SK-N-SH treated with all-trans-retinoic acid at 6 μM for 48 hours (cell line): ENCODE results near the gene GBE1.

Experiments
- CSDC2 ChIP-seq: fragments of 250-450 bp; sonication (Bioruptor Pico); IDR thresholded peaks from 2 replicates; pipeline ENCODE4 v1.5.0; 2020; ENCODE audit warnings: mild to moderate bottlenecking, moderate library complexity
- PPARA ChIP-seq: fragments of 250-450 bp; sonication (Bioruptor Pico); IDR thresholded peaks from 2 replicates; pipeline ENCODE4 v1.5.0; 2020; ENCODE audit warnings: mild to moderate bottlenecking, borderline replicate concordance
- SNAI2 ChIP-seq: fragments of 250-450 bp; sonication (Bioruptor Pico); IDR thresholded peaks from 2 replicates; pipeline ENCODE4 v1.5.0; 2020; ENCODE audit warnings: mild to moderate bottlenecking, moderate library complexity
- TCF4 ChIP-seq: fragments of 250-450 bp; sonication (Bioruptor Pico); IDR thresholded peaks from 2 replicates; pipeline ENCODE4 v1.8.0; 2021; ENCODE audit warnings: mild to moderate bottlenecking, moderate library complexity, borderline replicate concordance
- ZC3H10 ChIP-seq: fragments of 250-450 bp; sonication (Bioruptor Pico); IDR thresholded peaks from 2 replicates; pipeline ENCODE4 v1.5.1; 2021; ENCODE audit warnings: mild to moderate bottlenecking, moderate library complexity
- ZFP30 ChIP-seq: fragments of 450-650 bp; formaldehyde crosslinking; IDR thresholded peaks from 2 replicates; pipeline ENCODE4 v1.5.0; 2022; ENCODE audit warnings: mild to moderate bottlenecking, moderate library complexity
- ZNF565 ChIP-seq: fragments of 450-650 bp; formaldehyde crosslinking; conservative IDR thresholded peaks from 2 replicates; pipeline ENCODE4 v1.5.0; 2020; ENCODE audit warnings: low read depth, mild to moderate bottlenecking, moderate library complexity
- ZNF70 ChIP-seq: fragments of 450-650 bp; formaldehyde crosslinking; IDR thresholded peaks from 2 replicates; pipeline ENCODE4 v1.5.0; 2020; ENCODE audit warnings: mild to moderate bottlenecking, moderate library complexity
- ZNF8 ChIP-seq: fragments of 450-650 bp; formaldehyde crosslinking; IDR thresholded peaks from 2 replicates; pipeline ENCODE4 v1.5.0; 2020; ENCODE audit warnings: mild to moderate bottlenecking, moderate library complexity
- TF ChIP-seq, protein P1 (sequence below): fragments of 250-450 bp; sonication (Bioruptor Pico); IDR thresholded peaks from 2 replicates; pipeline ENCODE4 v1.5.1; 2020; ENCODE audit warnings: low read depth, mild to moderate bottlenecking, moderate library complexity
- TF ChIP-seq, protein P2 (sequence below): fragments of 250-450 bp; sonication (Bioruptor Pico); IDR thresholded peaks from 2 replicates; pipeline ENCODE4 v1.8.0; 2020; ENCODE audit warnings: mild to moderate bottlenecking, moderate library complexity, borderline replicate concordance
- TF ChIP-seq, protein P3 (sequence below): fragments of 250-450 bp; sonication (Bioruptor Pico); IDR thresholded peaks from 2 replicates; pipeline ENCODE4 v1.8.0; 2021; ENCODE audit warnings: low read depth, mild to moderate bottlenecking, moderate library complexity, borderline replicate concordance

DNA sequence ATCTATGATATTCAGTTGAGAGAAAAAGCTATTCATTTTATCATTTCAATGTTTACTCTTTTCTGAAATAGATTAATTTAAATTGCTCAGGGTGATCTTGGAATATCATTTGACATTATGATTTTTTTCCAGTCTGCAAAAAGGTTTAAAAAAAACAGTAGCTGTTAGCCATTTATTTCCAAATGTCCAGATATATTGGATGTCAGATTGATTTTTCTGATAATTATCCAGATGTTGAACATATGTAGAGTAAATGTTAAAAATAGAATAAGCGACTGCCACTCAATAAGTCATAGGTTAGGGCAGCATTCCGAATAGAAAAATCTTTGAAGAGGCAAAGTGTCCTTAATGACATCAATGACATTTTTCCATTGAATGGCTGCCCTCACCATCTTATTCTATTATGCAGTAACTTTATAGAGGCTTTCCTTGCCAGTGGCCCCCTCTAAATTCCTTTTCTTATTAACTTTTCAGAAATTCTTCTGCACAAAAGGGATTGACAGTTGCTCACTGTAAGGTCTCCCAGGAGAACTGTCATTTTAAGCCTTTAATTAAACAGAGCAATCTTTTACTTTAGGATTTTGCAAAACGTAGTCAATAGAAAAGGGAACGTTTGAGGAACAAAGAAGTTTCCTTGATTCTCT is 316.5 kb downstream of the GBE1 start:
- TF ChIP-seq PPARA (CRISPR knock-in tag), result no peak
- TF ChIP-seq, protein P1, sequence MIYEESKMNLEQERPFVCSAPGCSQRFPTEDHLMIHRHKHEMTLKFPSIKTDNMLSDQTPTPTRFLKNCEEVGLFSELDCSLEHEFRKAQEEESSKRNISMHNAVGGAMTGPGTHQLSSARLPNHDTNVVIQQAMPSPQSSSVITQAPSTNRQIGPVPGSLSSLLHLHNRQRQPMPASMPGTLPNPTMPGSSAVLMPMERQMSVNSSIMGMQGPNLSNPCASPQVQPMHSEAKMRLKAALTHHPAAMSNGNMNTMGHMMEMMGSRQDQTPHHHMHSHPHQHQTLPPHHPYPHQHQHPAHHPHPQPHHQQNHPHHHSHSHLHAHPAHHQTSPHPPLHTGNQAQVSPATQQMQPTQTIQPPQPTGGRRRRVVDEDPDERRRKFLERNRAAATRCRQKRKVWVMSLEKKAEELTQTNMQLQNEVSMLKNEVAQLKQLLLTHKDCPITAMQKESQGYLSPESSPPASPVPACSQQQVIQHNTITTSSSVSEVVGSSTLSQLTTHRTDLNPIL (CRISPR knock-in tag), result no peak
- no peak for TF ChIP-seq ZC3H10
- no peak for TF ChIP-seq SNAI2 (CRISPR knock-in tag)
- TF ChIP-seq, protein P2, sequence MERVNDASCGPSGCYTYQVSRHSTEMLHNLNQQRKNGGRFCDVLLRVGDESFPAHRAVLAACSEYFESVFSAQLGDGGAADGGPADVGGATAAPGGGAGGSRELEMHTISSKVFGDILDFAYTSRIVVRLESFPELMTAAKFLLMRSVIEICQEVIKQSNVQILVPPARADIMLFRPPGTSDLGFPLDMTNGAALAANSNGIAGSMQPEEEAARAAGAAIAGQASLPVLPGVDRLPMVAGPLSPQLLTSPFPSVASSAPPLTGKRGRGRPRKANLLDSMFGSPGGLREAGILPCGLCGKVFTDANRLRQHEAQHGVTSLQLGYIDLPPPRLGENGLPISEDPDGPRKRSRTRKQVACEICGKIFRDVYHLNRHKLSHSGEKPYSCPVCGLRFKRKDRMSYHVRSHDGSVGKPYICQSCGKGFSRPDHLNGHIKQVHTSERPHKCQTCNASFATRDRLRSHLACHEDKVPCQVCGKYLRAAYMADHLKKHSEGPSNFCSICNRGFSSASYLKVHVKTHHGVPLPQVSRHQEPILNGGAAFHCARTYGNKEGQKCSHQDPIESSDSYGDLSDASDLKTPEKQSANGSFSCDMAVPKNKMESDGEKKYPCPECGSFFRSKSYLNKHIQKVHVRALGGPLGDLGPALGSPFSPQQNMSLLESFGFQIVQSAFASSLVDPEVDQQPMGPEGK (CRISPR knock-in tag), result no peak
- TF ChIP-seq ZNF565 (CRISPR knock-in tag), result no peak
- no peak for TF ChIP-seq ZFP30 (CRISPR knock-in tag)
- no peak for TF ChIP-seq ZNF70 (CRISPR knock-in tag)
- TF ChIP-seq, protein P3, sequence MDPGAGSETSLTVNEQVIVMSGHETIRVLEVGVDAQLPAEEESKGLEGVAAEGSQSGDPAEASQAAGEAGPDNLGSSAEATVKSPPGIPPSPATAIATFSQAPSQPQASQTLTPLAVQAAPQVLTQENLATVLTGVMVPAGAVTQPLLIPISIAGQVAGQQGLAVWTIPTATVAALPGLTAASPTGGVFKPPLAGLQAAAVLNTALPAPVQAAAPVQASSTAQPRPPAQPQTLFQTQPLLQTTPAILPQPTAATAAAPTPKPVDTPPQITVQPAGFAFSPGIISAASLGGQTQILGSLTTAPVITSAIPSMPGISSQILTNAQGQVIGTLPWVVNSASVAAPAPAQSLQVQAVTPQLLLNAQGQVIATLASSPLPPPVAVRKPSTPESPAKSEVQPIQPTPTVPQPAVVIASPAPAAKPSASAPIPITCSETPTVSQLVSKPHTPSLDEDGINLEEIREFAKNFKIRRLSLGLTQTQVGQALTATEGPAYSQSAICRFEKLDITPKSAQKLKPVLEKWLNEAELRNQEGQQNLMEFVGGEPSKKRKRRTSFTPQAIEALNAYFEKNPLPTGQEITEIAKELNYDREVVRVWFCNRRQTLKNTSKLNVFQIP, result no peak
- TF ChIP-seq CSDC2, result no peak
- peak; percentile 42; the same call in 1 of the 2 replicates for TF ChIP-seq TCF4 (CRISPR knock-in tag)
- TF ChIP-seq ZNF8 (CRISPR knock-in tag), result no peak
